Ramos (cell line): ENCODE results near the gene TACSTD2.
"Not testable (repeated sequence)": the region's sequence is repeated elsewhere in the genome, so short reads cannot be mapped to it uniquely, and the experiment has no call there.

Experiments
- in situ Hi-C: fragments of 300-500 bp; cut with MboI; formaldehyde crosslinking; loops from one replicate; pipeline ENCODE4 v1.14.3; 2022; ENCODE audit warnings: low sequenced_read_pairs; ENCODE audit not compliant: unreplicated experiment

The TACSTD2 gene

GRCh38 chr1:58570094-58570493 is 7.0 kb downstream of the TACSTD2 start:
- in situ Hi-C loops = no loop called here

- in situ Hi-C loops = no loop called here
Observed at GRCh38 chr1:58568911-58569310, 8.1 kb downstream of the TACSTD2 start.

GRCh38 chr1:58568271-58568860 is 8.7 kb downstream of the TACSTD2 start:
- in situ Hi-C loops = no loop called here

- in situ Hi-C loops = no loop called here
Observed at GRCh38 chr1:58566339-58566738, 10.7 kb downstream of the TACSTD2 start.

GRCh38 chr1:58563715-58564114 is 13.3 kb downstream of the TACSTD2 start:
- in situ Hi-C loops = not testable (repeated sequence)

GRCh38 chr1:58561633-58562032 is 15.4 kb downstream of the TACSTD2 start:
- in situ Hi-C loops = no loop called here

GRCh38 chr1:58555393-58555792 is 21.7 kb downstream of the TACSTD2 start:
- in situ Hi-C loops = no loop called here

- in situ Hi-C loops = no loop called here
Observed at GRCh38 chr1:58551186-58552140, 25.6 kb downstream of the TACSTD2 start.

GRCh38 chr1:58549291-58549690 is 27.8 kb downstream of the TACSTD2 start:
- in situ Hi-C loops = not testable (repeated sequence)

- in situ Hi-C loops = no loop called here
Observed at GRCh38 chr1:58548371-58548770, 28.7 kb downstream of the TACSTD2 start.

- in situ Hi-C loops = no loop called here
Observed at GRCh38 chr1:58546520-58547308, 30.3 kb downstream of the TACSTD2 start, which contains the start of gene OMA1. Gene OMA1 (minus strand): TSS chr1:58546726. CDS start chr1:58539294, 7,432 bp downstream.

- in situ Hi-C loops = no loop called here
Observed at GRCh38 chr1:58545591-58546519, 31.2 kb downstream of the TACSTD2 start.

GRCh38 chr1:58543260-58543659 is 33.8 kb downstream of the TACSTD2 start:
- in situ Hi-C loops = no loop called here

GRCh38 chr1:58539553-58539952 is 37.5 kb downstream of the TACSTD2 start:
- in situ Hi-C loops = no loop called here

GRCh38 chr1:58538821-58539220 is 38.2 kb downstream of the TACSTD2 start:
- in situ Hi-C loops = no loop called here

- in situ Hi-C loops = not testable (repeated sequence)
Observed at GRCh38 chr1:58531842-58532241, 45.2 kb downstream of the TACSTD2 start.

GRCh38 chr1:58529284-58529683 is 47.8 kb downstream of the TACSTD2 start:
- in situ Hi-C loops = no loop called here

- in situ Hi-C loops = no loop called here
Observed at GRCh38 chr1:58528518-58528917, 48.5 kb downstream of the TACSTD2 start.
